RCC 7860 (cell line): ENCODE results near the gene CNTLN.
"Not testable (repeated sequence)": the region's sequence is repeated elsewhere in the genome, so short reads cannot be mapped to it uniquely, and the experiment has no call there.

ENCODE experiments used
- DNase-seq: peaks from one replicate; pipeline ENCODE4 v3.0.0-alpha.2; 2015; ENCODE audit warnings: low spot score
- FAIRE-seq: peaks from 2 replicates; lab custom pipeline; 2012; peaks lifted over from hg19 to GRCh38; lab: Jason Lieb, UNC

The CNTLN gene

GRCh38 chr9:17291766-17292165 is 156.9 kb downstream of the CNTLN start:
- DNase-seq, result no peak
- FAIRE-seq, result no peak

- DNase-seq, result no peak
- no peak for FAIRE-seq
Observed at GRCh38 chr9:17293685-17294084, 158.8 kb downstream of the CNTLN start.

DNA sequence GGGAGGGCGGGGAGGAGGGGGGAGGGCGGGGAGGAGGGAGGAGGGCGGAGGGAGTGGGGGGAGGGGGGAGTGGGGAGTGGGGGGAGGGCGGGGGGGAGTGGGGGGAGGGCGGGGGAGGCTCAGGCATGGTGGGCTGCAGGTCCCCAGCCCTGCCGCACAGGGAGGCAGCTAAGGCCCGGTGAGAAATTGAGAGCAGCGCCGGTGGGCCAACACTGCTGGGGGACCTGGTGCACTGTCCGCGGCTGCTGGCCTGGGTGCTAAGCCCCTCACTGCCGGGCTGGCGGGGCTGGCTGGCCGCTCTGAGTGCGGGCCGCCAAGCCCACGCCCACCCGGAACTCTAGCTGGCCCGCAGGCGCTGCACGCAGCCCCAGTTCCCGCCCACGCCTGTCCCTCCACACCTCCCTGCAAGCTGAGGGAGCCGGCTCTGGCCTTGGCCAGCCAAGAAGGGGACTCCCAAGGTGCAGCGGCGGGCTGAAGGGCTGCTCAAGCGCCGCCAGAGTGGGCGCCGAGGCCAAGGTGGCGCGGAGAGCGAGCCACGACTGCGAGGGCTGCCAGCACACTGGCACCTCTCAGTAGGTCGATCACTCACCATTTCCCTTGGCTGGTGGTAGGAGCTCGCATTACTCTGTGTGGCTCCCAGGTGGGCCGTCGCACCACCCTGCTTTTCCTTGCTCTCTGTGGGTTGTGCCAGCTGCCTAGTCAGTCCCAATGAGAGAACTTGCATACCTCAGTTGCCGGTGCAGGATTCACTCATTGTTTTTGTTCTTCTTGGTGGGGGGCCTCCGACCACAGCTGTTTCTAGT is 160.2 kb downstream of the CNTLN start:
- DNase-seq, result no peak
- no peak for FAIRE-seq

DNA sequence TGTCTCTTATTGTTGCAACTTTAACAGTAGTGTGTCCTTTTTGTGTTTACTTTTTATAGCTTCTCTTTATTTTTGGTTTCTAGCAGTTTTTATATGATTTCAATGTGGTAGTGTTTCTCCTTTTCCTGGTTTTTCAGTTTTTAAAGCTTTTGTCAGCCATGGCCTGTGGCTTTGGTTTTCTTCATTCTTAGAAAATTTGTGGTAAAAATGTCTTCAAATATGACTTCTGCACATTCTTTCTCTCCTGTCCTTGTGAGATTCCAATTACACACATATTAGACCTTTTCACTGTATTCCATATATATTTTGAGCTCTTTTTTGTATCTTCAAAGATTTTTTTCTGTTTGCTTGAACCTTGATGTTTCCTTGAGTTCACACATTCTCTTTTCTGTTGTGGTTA is 180.5 kb downstream of the CNTLN start:
- FAIRE-seq, result no peak
- DNase-seq, result no peak

- DNase-seq (no peak), FAIRE-seq (no peak)
Observed at GRCh38 chr9:17318821-17319320, 184.0 kb downstream of the CNTLN start.

- FAIRE-seq (no peak), DNase-seq (no peak)
Observed at GRCh38 chr9:17319864-17320263, 185.0 kb downstream of the CNTLN start.

DNA sequence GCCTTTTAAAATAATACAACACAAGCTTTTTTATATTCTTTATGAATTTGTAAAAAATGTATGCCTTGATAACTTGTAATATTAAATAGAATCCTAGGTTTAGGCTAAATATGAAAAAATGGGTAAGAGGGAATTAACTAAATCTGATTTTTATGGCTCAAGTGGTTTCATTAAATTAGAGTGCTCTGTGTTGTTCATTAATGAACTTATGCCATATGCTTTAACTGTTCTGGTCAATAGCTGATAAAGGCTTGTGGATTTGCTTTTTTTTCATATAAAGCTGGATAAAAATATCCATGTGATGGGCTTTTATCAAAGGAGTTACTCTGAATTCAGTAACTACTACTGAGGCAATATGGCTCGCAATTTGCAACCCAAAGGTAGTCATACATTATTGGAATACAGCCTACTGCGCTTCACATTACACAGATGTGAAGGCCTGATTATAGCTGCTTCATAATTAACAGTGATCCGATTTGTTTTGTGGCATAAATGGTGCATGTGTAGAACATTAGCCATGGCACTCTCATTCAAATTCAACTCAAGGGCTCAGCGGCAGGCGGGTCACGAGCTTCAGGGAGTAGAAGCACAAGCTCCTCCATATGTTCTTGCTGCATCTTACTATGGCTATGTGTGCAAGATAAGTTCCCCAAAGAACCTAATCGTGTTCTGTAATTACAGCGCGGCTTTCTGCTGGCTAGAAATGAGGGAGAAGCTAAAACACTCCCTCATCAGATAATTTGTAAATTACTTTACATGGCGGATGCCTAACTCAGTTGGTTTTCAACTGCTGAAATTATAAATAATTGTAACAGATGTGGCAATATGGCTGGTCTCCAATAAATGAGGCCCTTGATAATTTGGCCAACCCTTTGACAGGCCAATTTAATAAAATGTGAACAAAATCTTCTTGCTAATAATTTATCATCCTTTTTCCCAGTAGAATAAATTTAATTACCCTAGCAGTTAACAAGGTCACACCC is 188.3 kb downstream of the CNTLN start:
- no peak for DNase-seq
- no peak for FAIRE-seq

GRCh38 chr9:17328331-17328730 is 193.5 kb downstream of the CNTLN start:
- FAIRE-seq, result no peak
- no peak for DNase-seq

DNA sequence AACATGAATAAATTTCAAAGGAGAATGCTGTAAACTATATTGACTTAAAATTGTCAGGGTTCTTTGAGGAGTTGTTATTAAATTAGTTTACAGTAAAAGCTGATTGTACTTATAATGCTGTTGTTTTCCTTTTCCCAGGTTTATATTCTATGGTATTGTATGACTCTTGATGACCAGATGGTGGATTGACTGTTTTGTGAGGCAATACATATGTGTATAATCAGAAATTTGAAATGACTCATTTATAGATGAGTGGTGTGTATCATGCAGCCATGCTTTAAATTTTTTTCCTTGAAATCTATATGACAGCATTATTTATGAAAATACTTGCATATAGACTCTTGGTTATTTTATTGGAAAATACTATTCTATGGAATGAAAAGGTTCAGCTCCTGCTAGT is 195.3 kb downstream of the CNTLN start:
- FAIRE-seq (no peak), DNase-seq (no peak)

DNA sequence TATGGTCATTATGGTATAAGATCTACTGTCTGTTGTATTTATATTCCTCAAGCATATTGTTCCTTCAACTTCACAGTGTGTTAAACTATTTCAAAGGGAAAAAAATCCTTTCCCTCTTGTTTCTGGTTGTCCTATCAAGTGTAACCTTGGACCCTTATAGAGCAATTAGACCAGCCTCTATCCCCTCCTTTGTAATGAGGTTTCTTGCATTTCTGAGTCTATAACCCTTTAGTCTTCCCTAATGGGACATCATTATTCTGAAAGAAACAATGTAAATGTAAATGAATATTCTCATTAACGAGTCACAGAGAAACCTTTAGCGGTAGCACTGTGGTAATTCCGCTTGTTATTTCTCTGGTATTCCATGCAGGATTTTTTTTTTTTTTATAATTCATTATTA is 197.3 kb downstream of the CNTLN start:
- DNase-seq, result no peak
- FAIRE-seq, result no peak

GRCh38 chr9:17339156-17339555 is 204.3 kb downstream of the CNTLN start:
- DNase-seq, result no peak
- no peak for FAIRE-seq

DNA sequence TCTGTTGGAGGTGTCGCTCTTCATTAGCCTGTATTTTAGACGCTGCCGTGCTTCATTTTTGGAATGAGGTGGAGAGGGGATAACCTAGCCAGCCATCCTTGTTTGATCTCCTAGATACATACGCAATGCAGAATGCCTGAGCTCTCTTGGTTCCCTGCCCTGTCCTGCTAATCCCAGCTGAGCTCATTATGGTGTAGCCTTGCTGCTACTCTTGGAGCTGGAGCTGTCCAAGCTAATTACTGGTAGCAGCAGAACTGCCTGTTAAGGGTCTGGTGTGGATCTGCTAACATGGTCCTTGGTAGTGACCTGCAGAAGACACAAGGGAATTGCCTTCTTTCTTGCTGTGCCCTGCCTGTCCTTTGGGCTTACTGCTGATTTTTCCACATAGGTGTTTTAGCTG is 207.9 kb downstream of the CNTLN start:
- no peak for FAIRE-seq
- no peak for DNase-seq

- no peak for FAIRE-seq
- no peak for DNase-seq
Observed at GRCh38 chr9:17349831-17350230, 215.0 kb downstream of the CNTLN start.

DNA sequence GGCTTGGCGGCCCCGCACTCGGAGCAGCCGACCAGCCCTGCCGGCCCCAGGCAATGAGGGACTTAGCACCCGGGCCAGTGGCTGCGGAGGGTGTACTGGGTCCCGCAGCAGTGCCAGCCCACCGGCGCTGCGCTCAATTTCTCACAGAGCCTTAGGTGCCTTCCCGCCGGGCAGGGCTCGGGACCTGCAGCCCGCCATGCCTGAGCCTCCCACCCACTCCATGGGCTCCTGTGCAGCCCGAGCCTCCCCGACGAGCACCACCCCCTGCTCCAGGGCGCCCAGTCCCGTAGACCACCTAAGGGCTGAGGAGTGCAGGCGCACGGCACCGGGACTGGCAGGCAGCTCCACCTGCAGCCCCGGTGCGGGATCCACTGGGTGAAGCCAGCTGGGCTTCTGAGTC is 219.2 kb downstream of the CNTLN start:
- not testable (repeated sequence) for DNase-seq, FAIRE-seq

DNA sequence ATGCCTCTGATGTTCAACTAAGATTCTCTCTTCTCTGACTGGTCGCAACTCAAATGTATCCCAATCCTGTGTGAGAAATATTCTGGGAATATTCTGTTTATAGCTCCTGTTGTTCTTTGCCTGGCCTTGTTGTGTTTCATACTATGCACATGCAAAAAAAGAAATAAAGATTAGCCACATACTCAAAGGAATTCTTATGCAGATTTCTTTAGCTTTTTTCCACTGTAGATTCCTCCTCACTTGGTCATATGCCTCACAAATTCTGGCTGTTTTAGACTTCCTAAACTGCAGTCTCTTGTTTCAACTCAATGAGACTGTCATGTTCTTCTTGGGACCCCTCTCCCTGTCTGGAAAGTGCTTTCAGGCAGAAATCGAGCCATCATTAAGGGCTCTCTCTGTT is 226.5 kb downstream of the CNTLN start:
- no peak for DNase-seq
- no peak for FAIRE-seq

DNA sequence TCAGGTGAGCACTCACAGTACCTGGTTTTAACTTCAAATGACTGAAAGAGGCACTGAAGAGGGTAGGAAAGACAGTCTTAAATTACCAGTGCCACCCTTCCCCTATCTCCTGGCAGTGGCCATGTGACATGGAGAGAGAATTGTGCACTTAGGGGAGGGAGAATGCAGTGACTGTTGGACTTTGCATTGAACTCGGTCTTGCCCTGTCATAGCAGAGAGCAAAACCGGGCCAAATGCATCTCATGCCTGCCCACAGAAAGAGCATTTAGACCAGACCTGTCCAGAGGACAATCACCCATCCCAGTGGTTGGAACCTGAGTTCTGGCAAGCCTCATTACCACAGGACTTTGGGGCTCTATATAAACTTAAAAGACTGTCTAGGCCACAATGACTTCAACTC is 232.2 kb downstream of the CNTLN start:
- no peak for FAIRE-seq
- DNase-seq, result no peak

DNA sequence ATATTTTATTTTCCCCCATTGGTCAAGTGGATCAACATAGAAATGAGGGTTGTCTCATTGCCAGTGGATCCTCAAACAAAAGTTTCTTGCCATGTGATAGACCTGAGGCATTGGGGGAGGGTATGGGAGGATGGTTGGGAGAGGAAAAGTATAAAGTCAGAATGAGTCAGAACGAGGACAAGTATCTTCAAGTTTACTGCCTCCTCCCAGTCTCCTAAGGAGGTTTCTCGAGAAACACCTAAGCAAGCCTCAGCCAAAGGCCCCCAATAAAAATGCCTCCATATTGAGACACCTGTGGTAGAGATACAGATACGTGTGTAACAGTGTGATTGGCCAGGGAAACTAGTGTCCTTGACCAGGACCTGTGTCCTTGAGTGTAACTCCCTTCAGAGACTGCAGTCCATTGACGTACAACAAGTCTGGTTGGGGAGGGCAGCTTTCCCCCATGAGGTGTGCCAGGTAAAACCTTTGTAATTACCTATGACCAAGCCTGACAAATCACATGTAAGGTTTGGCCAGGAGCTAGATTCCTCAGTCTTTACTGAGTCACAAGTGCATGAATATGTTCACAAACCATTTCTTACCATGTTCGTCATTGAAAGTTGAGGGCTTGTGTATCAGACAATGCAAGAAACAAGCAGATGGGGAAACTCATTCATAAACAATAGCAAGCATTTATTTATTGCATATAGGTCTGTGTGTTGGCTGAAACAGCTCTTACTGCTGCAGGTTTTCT is 245.5 kb downstream of the CNTLN start:
- FAIRE-seq (no peak), DNase-seq (no peak)

GRCh38 chr9:17387565-17387964 is 252.7 kb downstream of the CNTLN start:
- DNase-seq (no peak), FAIRE-seq (no peak)

GRCh38 chr9:17389026-17389425 is 254.2 kb downstream of the CNTLN start:
- no peak for FAIRE-seq
- DNase-seq, result no peak

DNA sequence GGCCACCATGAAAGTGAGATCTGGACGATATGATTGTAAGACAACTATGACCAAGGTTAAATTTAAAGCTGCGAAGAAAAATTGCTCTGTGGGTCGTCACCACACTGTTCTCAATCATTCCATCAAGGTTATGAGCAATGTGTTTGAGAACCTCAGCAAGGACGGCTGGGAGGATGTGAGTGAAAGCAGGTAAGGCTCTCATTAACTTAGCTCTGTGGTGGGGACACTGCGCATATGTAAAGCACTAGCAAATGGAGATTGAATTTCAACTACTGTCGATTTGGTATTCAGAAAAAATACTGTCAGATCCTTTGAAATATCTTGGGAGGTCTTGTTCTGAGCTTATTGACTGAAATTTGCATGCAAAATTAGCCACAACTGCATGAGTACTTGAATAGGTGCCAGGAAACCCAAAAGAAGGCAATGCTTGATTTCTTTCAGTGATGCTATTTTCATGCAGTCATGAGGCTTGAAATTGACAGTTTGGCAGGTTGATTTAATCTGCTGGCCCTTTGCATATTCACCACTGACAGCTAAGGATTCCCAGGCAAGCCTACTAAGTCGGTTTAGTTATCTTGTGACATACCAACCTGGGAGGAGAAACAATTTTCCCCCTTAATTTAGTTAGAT is 260.2 kb downstream of the CNTLN start:
- FAIRE-seq (no peak), DNase-seq (no peak)
